ENCODE results near the gene TAF4B. TPM values are rescaled to one million over a fixed set of nuclear protein-coding genes. Genes with fewer than 3 reads are reported as not detected.

TAF4B gene
- polyA plus RNA-seq, 1 of the 3 experiments (the other 2 are of a cell fraction): 1.3 TPM

GRCh38 chr18:26327062-26327461 lies 100.8 kb downstream of the TAF4B start:
- H3K9me2 ChIP-seq: no peaks in the 10 kb centered on the region
- H3K36me3 ChIP-seq (replicated peaks in 1 of 2; ENCODE audit: control insufficient read depth in 1 of 2, insufficient read depth in 2 of 2, low read length in 1 of 2): no peaks in the 10 kb centered on the region
- no peaks in the 10 kb centered on the region for H3K4me1 ChIP-seq (ENCODE audit: control insufficient read depth in 1 of 2, insufficient read depth in 2 of 2, low read depth in 1 of 2, low read length in 1 of 2)
- no peaks in the 10 kb centered on the region for H4K20me1 ChIP-seq (ENCODE audit: insufficient read depth)
- no peak for DNase-seq
- TF ChIP-seq CHD2 (IDR thresholded peaks at IDR 0.05; ENCODE audit: low read length, partially characterized antibody): no peak
- no peak for TF ChIP-seq MXI1 (IDR thresholded peaks at IDR 0.05; ENCODE audit: low read depth, low read length)
- TF ChIP-seq TEAD4 (IDR thresholded peaks at IDR 0.05; ENCODE audit: borderline replicate concordance, insufficient read depth): no peak
- H3K4me2 ChIP-seq: no peak overlapping the region
- peaks cover 6% of the 10 kb centered on the region; the same call in 1 of the 2 replicates for H3K9me3 ChIP-seq
- no peak overlapping the region for H3K9ac ChIP-seq
- H3K27me3 ChIP-seq (ENCODE audit: insufficient read depth): no peaks in the 10 kb centered on the region
- WGBS (ENCODE audit: low lambda C conversion rate): 54% methylated on average over 3 of the region's 3 CpGs
- no peak overlapping the region for H3K27ac ChIP-seq (ENCODE audit: low read depth in 2 of 2, low read length in 1 of 2)
- no peaks in the 10 kb centered on the region for H3F3A ChIP-seq (replicated peaks; ENCODE audit: insufficient read depth)
- no peaks in the 10 kb centered on the region for H3K79me2 ChIP-seq (ENCODE audit: insufficient read depth)
- CTCF ChIA-PET: no interaction called here
- POLR2A ChIA-PET: no interaction called here
- H3K4me3 ChIP-seq (ENCODE audit: low read depth in 2 of 2, low read length in 1 of 2): no peak overlapping the region
- H2AFZ ChIP-seq (ENCODE audit: low read depth): no peak overlapping the region

GRCh38 chr18:26332991-26333390 lies 106.7 kb downstream of the TAF4B start:
- H3F3A ChIP-seq (replicated peaks; ENCODE audit: insufficient read depth): no peaks in the 10 kb centered on the region
- H4K20me1 ChIP-seq (ENCODE audit: insufficient read depth): no peaks in the 10 kb centered on the region
- CTCF ChIA-PET: interaction anchor here (1.1 to 1.4 kb wide), 2 partner anchors 9 to 316 kb away, joined by 3 read pairs; no protein-coding TSS in a partner anchor
- no peak overlapping the region for H3K4me3 ChIP-seq (ENCODE audit: low read depth in 2 of 2, low read length in 1 of 2)
- H3K79me2 ChIP-seq (ENCODE audit: insufficient read depth): no peaks in the 10 kb centered on the region
- POLR2A ChIA-PET: no interaction called here
- no peak overlapping the region for H3K4me2 ChIP-seq
- no peak for DNase-seq
- H3K27ac ChIP-seq (ENCODE audit: low read depth in 2 of 2, low read length in 1 of 2): no peak overlapping the region
- TF ChIP-seq RXRA (IDR thresholded peaks at IDR 0.05; ENCODE audit: borderline replicate concordance, low read depth): no peak
- TF ChIP-seq FOXM1 (IDR thresholded peaks at IDR 0.05; ENCODE audit: low read depth): no peak
- TF ChIP-seq ELF1 (IDR thresholded peaks at IDR 0.05): no peak
- no peak for TF ChIP-seq JUND (IDR thresholded peaks at IDR 0.05)
- H3K27me3 ChIP-seq (ENCODE audit: insufficient read depth): no peaks in the 10 kb centered on the region
- peaks cover 0 to 26% of the 10 kb centered on the region in 2 experiments; a peak in 3 of 4 replicates for H3K4me1 ChIP-seq (ENCODE audit: control insufficient read depth in 1 of 2, insufficient read depth in 2 of 2, low read depth in 1 of 2, low read length in 1 of 2)
- H2AFZ ChIP-seq (ENCODE audit: low read depth): no peak overlapping the region
- WGBS (ENCODE audit: low lambda C conversion rate): 100% methylated on average over 1 of the region's 1 CpG
- H3K9me2 ChIP-seq: no peaks in the 10 kb centered on the region
- H3K9ac ChIP-seq: no peak overlapping the region
- H3K9me3 ChIP-seq: no peaks in the 10 kb centered on the region
- H3K36me3 ChIP-seq (replicated peaks in 1 of 2; ENCODE audit: control insufficient read depth in 1 of 2, insufficient read depth in 2 of 2, low read length in 1 of 2): no peaks in the 10 kb centered on the region

- Histone ChIP-seq H3K4me2 (no peak overlapping the region), H3K79me2 (ENCODE audit: insufficient read depth) (no peaks in the 10 kb centered on the region), H3F3A (replicated peaks; ENCODE audit: insufficient read depth) (no peaks in the 10 kb centered on the region), H3K4me1 (ENCODE audit: control insufficient read depth in 1 of 2, insufficient read depth in 2 of 2, low read depth in 1 of 2, low read length in 1 of 2) (peaks cover 0 to 26% of the 10 kb centered on the region in 2 experiments; a peak in 3 of 4 replicates), H3K27me3 (ENCODE audit: insufficient read depth) (no peaks in the 10 kb centered on the region), H2AFZ (ENCODE audit: low read depth) (no peak overlapping the region), H3K9me3 (no peaks in the 10 kb centered on the region), H3K27ac (ENCODE audit: low read depth in 2 of 2, low read length in 1 of 2) (peak overlapping the region in 1 of 2 experiments; percentile 91; a peak in 2 of 4 replicates), H3K9me2 (no peaks in the 10 kb centered on the region), H3K9ac (no peak overlapping the region), H3K4me3 (ENCODE audit: low read depth in 2 of 2, low read length in 1 of 2) (no peak overlapping the region), H3K36me3 (replicated peaks in 1 of 2; ENCODE audit: control insufficient read depth in 1 of 2, insufficient read depth in 2 of 2, low read length in 1 of 2) (no peaks in the 10 kb centered on the region), H4K20me1 (ENCODE audit: insufficient read depth) (no peaks in the 10 kb centered on the region)
- 83% methylated on average over 2 of the region's 2 CpGs for WGBS (ENCODE audit: low lambda C conversion rate)
- no peak for TF ChIP-seq NFIC (IDR thresholded peaks at IDR 0.05; ENCODE audit: borderline replicate concordance)
- TF ChIP-seq JUND (IDR thresholded peaks at IDR 0.05): no peak
- no peak for TF ChIP-seq POLR2AphosphoS5 (IDR thresholded peaks at IDR 0.05; ENCODE audit: low read depth, low read length)
- no peak for TF ChIP-seq TEAD4 (IDR thresholded peaks at IDR 0.05; ENCODE audit: borderline replicate concordance, insufficient read depth)
- TF ChIP-seq SIN3A (IDR thresholded peaks at IDR 0.05; ENCODE audit: borderline replicate concordance, low read depth, low read length): no peak
- TF ChIP-seq CHD2 (IDR thresholded peaks at IDR 0.05; ENCODE audit: low read length, partially characterized antibody): no peak
- TF ChIP-seq IRF3 (IDR thresholded peaks at IDR 0.05; ENCODE audit: low read depth, low read length): no peak
- no peak for DNase-seq
- ChIA-PET CTCF (interaction anchor here (0.8 to 2.4 kb wide), 4 partner anchors 13 to 322 kb away, joined by 3 to 19 read pairs (median 4); no protein-coding TSS in a partner anchor), POLR2A (no interaction called here)
Observed at GRCh38 chr18:26335156-26335555, 108.9 kb downstream of the TAF4B start.

Measured in SK-N-SH (cell line).